ENCODE results near the gene LCN10.
A peak's percentile ranks its signal among the peaks of the same experiment; 100 is the strongest.

Gene LCN10

DNA sequence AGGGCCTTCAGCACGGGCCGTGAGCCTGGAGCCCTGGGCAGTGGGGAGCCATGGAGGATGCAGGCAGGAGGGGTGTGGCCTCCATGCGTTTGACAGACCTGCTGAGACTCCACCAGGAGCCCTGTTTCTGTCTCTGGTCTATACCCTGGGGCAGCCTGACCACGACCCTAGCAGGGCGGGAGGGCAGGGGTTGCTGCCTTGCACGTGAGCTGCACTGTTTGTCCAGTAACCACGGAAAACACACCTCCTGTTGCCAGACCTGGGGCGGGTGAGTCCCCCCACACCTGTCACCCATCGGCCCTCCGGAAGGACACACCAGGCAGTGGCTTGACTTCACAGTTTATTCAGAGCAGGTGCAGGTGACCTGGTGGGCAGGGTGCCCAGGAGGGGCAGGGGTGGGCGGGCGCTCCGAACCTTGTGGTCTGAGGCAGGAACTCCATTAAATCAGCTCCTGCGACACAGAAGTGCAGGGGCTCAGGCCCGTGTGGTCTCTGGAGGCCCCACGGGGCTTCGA, 11.4 kb upstream of the LCN10 start:
- DNase-seq = no peak

DNA sequence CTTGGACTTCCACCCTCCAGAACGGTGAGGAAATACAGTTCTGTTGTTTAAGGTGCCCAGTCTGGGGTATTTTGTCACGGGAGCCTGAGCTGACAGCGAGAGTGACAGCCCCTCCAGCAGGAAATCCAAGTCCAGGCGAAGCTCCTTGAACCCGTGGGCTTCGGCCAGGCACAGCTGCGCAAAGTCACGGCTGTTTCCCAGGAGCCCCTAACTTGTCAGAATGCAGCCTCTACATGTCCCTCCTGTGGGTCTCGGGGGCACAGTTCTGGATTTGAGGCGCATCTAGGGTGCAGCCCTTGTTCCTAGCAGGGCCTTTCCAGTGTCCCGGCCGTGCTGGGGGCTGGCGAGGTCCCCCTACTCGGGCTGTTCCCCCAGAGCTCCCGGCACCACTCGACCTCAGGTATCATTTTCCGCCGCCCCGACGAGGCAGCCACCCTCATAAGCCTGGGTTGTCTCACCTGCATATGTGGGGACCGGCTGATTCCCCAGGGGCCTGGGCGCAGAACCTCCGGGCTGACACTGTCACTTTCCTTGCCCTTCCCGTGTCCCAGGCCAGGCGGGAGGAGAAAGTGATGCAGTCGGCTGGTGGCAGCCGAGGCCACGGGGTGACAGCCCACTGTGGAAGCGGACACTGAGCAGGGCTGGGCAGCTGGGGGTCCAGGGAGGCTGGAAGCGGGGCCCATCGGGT, 10.8 kb upstream of the LCN10 start:
- DNase-seq = no peak

DNA sequence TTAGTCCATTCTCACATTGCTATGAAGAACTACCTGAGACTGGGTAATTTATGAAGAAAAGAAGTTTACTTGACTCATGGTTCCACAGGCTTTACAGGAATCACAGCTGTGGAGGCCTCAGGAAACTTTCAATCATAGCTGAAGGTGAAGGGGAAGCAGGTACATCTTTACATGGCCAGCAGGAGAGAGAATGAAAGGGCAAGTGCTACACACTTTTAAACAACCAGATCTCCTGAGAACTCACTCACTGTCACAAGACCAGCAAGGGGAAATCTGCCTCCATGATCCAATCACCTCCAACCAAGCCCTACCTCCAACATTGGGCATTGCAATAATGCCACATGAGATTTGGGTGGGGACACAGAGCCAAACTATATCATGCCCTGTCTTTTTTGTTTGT, 9.1 kb upstream of the LCN10 start:
- DNase-seq = no peak

DNA sequence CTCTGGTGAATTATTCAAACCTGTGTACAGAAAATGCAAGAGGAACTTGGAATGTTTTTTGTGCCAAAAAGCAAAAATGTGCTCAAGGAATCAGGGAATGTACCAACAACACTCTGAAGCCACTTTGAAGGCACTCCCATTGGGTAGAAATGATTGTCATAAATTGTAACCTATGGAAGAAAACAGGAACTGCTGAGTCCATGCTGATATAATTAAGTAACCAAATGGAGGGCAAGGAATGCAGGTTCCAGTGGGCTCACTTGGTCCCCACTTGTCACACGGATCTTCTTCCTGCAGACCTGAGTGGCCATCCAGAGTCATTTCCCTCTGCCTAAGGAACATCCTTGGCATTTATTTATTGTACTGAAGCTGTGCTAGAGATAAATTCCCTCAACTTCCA, 8.5 kb upstream of the LCN10 start:
- peak; percentile 12 for DNase-seq

DNA sequence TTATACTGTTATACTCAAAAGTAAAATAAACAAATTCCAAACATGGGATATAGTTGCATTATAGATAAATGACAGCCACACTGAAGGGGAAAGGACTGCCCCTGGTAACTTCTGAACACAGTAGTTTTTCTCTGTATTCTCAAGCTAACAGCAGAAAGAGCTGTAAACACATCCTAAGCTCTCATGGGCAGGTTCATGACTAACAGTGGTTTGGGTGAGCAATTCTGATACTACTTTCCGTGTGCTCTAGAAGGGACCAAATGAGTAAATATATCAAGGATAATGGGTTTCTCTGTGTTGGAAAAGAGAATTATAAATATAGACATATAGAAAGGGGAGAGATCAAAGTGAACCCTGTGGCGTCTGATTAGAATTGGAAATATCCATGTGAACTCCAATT, 7.8 kb upstream of the LCN10 start:
- no peak for DNase-seq

DNA sequence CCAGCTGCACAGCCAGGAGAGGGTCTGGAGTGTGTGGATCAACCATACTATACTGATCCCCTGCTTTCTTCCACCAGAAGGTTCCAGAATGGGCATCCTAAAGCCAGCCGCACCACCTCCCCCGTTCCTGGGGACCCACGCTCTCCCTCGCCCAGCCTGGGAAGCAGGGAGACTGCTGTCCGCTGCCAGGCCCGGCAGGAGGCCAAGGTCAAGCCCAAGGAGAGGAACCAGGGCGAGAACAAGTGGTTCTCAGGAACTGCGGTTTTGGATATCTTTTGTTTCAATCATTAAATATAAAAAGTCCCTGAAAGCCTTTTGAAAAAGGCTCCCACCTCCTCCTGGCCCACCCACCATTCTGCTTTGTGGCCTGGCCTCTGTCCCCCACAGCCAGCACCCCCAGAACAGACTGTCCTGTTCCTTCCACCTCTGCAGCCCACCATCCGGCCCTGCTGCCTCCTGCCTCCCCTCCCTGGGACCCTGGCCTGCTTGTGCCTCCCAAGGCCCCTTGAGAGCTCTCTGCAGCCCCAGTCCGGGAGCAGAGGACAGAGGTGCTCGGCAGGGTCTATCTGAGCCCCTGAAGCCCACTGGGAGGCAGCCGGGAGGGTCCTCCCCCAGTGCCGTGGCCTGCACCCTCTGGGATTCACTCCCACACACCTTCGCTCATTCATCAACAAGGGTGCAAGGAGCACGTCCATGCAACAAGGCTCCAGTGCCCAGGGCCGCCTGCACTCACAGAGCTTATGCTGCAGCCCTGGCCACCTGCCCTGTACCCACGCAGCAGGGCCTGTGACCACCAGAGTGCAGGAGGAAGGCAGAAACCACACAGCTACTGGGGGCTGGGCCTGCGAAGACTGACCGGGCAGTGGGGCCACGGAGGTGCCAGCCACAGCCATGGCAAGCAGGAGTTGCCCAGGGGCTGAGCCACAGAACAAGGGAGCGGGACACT, 6.2 kb upstream of the LCN10 start:
- DNase-seq = no peak

DNA sequence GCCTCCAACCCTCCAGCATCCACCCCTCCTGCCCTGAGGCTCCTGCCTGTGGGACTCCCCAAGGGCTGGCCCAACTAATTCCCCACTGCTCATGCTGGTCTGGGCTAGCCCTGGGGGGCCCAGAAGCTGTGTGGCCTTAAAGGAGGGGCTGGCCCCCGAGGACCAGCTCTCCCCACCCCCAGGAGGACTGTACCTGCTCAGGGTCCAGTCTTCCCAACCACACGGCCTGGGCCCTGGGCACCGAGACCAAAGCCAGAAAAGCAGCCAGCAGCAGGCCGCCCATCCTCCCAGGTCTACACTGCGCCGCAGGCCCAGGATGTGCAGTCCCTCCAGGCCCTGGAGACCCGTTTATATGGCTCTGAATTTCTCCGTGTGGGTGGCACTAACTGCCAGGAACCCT, 5.5 kb upstream of the LCN10 start, which contains the start of gene LCN6:
Gene LCN6, minus strand, starts transcription at position 325 of the 400 bp plus-strand sequence. Its CDS starts 42 bp downstream, at position 283.
- no peak for DNase-seq

DNA sequence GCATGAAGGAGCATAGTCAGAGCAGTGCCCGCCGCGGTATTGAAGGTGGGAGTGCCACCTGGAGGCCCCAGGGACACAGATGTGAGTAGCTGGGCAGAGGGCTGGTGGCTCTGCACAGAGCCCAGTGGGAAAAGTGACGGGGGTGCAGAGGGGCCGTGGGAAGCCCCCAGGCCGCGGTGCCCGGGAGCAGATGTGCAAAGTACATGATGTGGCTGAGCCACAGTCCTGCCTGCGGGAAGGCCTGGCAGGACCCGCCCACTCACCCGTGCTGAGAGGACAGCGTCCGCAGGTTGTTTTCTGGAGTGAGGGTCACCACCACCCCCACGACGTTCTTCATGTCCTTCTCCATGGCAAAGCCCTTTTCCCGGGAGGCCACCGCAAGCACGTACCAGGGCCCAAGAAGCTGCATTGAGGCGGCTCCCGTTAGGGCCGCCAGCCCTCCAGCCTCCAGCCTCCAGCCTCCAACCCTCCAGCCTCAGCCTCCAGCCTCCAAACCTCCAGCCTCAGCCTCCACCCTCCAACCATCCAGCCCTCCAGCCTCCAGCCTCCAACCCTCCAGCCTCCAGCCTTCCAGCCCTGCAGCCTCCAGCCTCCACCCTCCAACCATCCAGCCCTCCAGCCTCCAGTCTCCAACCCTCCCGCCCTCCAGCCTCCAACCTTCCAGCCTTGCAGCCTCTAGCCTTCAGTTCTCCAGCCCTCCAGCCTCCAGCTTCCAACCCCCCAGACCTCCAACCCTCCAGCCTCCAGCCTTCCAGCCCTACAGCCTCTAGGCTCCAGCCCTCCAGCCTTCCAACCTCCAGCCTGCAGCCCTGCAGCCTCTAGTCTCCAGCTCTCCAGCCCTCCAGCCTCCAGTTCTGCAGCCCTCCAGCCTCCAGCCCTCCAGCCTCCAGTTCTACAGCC, 4.7 kb upstream of the LCN10 start:
- DNase-seq = no peak

DNA sequence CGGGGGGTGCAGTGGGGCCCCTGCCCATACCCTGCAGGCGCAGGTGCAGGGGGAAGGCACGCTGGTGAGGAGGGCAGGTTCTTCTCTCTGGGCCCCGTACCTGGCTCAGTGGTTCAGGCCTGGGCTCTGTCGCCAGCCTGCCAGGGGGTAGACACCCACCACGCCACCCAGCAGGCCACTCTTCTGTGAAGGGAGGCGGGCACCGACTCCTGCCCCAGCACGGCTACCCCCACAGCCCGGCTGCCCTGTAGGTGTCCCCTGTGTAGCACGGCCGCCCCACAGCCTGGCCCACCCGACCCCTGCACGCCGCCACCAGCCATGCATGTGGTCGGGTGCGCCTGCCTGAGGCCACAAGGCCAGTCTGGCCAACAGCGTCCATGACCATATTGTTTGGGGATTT, 3.9 kb upstream of the LCN10 start:
- DNase-seq = no peak

DNA sequence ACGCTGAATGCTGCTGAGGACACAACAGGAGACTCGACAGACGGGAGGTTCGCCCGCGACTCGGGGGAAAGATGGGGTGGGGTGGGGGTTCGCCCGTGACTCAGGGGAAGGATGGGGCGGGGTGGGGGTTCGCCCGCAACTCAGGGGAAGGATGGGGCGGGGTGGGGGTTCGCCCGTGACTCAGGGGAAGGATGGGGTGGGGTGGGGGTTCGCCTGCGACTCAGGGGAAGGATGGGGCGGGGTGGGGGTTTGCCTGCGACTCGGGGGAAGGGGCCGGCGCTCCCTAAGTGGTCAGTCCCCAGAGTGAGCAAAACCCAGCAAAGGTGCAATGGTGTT, 3.4 kb upstream of the LCN10 start:
- DNase-seq = no peak

DNA sequence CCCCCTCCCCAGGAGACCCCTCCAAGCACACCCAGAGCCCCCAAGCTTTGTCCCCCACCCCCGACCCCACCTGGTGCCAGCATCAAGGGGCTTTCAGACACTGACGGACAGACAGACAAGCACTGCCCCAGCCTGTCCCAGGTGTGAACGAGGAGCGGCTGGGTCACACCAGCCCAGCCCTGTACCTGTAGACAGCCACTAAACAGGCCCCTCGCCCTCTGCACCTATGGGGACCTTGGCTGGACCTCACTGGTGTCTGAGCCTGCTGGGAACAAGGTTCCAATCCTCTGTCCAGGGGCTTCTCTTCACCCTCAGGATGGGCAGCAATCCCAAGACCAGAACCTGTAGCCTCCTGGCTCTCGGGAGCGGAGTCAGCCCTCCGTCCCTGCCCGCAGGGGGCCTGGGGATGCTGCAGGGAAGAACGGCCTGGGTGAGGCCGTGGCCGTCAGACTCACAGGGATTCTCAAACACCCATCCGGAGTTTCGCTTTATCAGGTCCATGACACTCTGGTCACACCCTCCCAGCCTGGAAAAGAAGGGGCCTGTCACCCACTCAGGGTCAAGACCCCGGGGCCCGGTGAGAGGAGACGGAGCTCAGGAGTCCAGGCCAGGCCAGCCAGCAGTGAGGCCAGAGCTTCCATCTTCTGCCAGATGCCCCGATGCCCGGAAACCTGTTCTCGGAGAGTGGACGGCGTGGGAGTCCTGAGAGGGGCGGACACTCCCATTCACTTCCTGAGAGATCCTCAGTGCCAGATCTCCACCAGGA, 2.8 kb upstream of the LCN10 start:
- no peak for DNase-seq

DNA sequence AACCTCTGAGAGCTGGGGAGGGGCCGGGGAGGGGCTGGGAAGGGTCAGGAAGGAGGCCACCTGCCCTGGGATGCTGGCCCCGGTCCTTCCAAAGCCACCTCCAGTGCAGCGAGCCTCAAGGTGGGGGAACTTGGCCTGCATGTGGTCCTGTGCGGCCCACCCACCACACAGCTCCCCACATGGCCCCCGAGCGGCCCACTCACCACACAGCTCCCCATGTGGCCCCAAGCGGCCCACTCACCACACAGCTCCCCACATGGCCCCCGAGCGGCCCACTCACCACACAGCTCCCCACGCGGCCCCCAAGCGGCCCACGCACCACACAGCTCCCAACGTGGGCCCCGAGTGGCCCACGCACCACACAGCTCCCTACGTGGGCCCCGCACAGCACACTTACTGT, 2.0 kb upstream of the LCN10 start:
- DNase-seq = no peak

DNA sequence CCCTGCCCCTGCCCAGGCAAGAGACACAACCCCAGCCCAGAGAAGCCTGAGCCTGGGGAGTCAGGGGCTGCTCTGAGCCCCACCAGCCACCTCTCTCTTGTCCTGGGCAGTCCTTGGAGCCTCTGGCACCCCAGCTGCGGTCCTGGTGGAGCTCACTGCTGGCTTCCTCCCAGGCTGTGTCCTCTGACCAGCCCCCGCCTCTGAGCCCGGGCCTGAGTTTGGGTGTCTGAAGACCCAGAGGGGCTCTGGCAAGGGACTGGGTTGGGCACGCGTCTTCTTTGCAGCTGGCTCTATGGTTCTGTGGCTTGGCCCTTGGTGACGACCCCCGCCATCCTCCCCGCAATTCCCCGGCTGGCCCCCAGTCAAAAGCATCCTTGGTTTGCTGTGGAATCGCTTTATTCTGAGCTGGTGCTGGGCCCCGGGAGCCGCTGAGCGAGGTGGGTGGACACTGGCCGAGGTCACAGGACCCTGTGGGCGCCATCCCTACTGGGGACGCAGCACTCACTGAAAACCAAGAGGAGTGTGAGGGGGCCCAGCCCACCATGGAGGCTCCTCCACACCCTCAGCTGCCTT, 985 bp upstream of the LCN10 start:
- DNase-seq = no peak

DNA sequence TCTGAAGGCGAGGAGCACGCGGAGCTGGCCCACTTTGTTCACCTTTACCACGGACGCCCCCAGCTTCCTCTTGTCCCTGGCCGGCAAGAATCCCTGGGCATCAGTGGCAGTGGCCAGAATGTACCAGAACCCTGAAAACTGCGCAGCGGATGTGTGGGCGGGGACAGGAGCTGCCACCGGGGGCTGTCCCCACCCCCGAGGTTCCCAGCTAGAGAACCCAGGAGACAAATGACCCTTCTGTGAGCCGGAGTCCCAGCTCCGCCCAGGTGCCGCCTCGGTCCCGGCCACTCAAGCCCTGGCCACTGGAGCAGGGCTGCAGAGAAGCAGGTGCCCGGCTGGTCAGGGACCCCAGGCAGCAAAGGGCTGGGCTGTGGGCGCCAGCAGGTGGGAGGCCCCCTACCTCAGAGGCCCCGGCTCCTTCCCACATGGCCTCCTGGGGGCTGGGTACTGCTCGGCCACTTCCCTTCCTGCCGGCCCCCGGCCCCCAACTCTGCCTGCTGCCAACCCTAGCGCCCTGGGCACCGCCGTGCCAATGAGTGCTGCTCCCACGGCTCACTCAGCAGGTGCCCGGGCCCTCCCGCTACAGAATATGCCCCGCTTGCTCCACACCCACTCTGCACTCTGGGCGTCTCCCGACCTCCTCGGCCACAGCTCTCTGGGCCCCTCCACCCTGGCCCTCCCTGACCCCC, 713 bp downstream of the LCN10 start:
- no peak for DNase-seq

DNA sequence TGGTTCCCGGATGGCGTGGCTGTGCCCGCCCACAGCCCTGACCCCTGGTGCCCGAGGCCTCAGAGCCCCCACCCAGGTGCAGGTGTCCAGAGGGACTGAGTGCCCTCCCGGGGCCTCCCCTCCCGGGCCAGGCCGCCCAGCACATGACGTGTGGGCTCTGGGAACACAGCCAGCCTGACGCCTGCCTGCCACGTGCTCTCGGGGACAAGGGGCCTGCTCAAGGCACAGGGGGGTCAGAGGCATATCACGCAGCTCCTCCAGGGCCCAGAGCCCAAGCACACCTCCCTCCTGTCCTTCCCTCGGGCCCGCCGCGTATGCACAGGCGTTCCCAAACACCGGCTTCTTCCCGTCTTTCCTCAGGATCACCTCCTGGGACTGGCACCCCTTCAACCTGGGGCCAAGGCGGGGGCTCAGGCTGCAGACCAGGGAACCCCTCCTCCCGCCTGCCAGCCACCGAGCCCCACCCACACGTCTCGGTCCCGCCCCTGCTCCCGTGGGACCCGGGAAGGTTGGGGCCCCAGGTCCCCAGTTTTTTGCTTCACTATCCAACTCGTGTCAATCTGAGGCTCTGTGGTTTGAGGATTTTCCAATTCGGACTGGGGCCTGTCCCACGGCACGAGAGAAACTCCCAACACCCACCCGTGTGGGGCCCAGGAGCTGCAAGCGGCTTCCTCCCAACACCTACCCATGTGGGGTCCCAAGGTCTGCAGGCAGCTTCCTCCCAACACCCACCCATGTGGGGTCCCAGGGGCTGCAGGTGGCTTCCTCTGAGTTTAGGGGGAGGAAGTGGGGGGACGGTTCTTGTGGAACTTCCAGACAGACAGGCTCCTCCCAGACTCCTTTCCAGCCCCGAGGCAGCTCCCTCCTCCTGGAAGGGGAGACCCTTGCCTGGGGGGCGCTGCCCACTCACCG, 1.5 kb downstream of the LCN10 start:
- DNase-seq = no peak

DNA sequence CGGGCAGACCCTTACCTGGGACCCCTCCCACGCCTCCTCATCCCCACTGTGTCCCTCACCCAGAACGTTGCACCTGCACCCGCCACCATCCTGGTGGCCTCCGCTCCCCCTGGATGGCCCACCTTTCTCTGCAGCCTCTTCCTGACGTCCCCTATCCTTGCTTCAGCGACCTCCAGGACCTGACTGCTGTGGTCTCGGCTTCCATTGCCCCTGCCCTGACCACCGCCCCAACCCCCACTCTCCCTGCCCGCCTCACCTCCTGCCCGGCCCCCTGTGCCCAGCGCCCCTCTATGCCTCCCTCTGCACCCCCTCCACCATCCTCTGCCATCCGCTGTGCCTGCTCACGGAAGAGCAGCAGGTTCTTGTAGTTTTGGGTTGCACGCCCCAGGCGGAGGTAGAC, 2.2 kb downstream of the LCN10 start:
- no peak for DNase-seq

DNA sequence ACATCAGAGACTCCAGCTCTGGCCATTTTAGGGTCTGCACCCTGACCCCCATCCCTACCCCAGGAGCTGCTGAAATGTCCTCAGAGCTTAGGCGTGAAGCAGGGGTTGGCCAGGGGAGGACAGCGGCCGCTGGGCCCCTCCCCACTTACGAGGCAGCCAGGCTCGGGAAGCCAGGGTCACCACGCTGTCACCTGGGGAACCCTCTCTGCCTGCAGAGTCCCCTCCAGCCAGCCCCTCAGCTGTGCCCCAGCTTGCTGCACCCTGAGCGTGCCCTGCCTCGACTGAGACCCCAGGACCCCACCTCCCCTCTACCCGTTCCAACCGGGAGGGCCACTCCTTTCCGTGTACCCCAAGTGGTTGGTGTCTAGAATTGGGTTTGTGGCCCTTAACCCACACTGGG, 2.7 kb downstream of the LCN10 start:
- DNase-seq = no peak

DNA sequence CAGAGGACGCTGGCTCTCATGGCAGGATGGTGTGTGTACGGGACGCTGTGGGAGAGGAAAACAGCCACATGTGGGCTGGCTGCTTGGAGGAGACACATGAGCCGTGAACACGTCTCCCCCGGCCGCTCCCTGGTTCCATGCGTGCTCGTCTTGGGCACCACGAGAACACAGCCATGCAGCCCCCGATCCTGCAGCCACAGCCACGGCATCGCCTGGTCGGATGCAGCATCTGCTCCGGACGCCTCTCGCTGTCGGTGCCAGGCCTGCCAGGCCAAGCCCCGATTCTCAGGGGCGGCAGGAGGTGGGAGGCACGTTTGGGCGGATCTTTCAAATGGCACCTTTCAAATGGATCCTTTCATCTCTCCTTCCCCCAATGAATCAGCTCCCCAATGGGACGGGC, 3.2 kb downstream of the LCN10 start:
- no peak for DNase-seq

DNA sequence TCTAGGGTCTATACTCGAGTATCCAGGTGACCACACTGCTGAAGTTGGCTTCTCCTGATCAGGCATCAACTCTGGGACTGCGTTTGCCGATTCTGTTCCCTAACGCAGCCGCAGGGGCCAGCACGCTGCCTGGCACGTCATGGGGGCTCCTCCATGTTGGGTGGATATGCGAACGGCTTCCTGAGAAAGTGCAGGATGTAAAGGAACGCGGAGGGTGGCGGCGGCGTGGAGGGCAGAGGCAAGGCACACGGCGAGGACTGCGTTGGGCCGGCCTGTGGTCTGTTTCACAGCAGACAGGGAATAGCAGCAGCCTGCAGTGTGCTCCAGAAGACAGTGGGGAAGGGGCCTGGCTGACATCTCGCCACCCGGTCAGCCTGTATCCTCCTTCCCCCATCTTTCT, 3.8 kb downstream of the LCN10 start:
- DNase-seq = no peak

DNA sequence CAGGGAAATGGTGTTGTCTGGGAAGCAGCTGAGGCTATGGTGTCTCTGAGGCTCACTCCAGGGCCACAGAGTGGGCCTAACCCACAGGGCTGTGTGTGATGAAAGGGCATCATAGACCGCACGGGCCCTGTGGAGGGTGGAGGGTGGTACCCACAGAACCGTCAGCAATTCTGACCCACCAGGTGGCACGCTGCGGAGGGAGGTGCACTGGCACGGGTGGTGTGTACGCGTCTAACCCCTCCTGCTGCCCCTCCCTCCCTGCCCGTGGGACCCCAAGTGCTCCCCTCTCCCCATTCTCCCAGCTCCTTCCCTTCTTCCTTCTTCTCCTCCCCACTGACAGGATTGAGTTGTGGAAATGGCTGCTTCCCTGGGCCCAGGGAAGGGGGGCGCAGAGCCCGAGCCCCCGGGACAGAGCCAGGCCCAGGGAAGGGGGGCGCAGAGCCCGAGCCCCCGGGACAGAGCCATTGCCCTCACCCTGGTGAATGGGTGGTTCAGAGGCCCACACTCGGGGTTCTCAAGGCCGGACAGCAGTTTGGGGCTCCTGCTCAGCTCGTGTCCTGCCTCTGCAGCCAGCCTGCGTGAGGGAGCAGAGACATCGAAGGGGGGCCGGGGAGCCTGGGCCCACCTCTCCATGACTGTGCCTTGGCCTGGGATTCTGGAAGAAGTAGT, 6.8 kb downstream of the LCN10 start:
- no peak for DNase-seq

Measured in OCI-M1 (cell line).